RCC 7860 (cell line): ENCODE results near the gene RBM6.
"Not testable (repeated sequence)": the region's sequence is repeated elsewhere in the genome, so short reads cannot be mapped to it uniquely, and the experiment has no call there.

ENCODE experiments used
- DNase-seq: peaks from one replicate; pipeline ENCODE4 v3.0.0-alpha.2; 2015; ENCODE audit warnings: low spot score
- FAIRE-seq: peaks from 2 replicates; lab custom pipeline; 2012; peaks lifted over from hg19 to GRCh38; lab: Jason Lieb, UNC

Gene RBM6, protein sequence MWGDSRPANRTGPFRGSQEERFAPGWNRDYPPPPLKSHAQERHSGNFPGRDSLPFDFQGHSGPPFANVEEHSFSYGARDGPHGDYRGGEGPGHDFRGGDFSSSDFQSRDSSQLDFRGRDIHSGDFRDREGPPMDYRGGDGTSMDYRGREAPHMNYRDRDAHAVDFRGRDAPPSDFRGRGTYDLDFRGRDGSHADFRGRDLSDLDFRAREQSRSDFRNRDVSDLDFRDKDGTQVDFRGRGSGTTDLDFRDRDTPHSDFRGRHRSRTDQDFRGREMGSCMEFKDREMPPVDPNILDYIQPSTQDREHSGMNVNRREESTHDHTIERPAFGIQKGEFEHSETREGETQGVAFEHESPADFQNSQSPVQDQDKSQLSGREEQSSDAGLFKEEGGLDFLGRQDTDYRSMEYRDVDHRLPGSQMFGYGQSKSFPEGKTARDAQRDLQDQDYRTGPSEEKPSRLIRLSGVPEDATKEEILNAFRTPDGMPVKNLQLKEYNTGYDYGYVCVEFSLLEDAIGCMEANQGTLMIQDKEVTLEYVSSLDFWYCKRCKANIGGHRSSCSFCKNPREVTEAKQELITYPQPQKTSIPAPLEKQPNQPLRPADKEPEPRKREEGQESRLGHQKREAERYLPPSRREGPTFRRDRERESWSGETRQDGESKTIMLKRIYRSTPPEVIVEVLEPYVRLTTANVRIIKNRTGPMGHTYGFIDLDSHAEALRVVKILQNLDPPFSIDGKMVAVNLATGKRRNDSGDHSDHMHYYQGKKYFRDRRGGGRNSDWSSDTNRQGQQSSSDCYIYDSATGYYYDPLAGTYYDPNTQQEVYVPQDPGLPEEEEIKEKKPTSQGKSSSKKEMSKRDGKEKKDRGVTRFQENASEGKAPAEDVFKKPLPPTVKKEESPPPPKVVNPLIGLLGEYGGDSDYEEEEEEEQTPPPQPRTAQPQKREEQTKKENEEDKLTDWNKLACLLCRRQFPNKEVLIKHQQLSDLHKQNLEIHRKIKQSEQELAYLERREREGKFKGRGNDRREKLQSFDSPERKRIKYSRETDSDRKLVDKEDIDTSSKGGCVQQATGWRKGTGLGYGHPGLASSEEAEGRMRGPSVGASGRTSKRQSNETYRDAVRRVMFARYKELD

GRCh38 chr3:49939858-49940666, at the start of gene RBM6:
RBM6 (plus strand) TSS chr3:49940150; CDS start chr3:49962642, 22,492 bp downstream.
- FAIRE-seq (peak; percentile 78), DNase-seq (peak; percentile 91)

GRCh38 chr3:49895791-49896190, 44.2 kb upstream of the RBM6 start:
- DNase-seq (no peak), FAIRE-seq (no peak)

DNA sequence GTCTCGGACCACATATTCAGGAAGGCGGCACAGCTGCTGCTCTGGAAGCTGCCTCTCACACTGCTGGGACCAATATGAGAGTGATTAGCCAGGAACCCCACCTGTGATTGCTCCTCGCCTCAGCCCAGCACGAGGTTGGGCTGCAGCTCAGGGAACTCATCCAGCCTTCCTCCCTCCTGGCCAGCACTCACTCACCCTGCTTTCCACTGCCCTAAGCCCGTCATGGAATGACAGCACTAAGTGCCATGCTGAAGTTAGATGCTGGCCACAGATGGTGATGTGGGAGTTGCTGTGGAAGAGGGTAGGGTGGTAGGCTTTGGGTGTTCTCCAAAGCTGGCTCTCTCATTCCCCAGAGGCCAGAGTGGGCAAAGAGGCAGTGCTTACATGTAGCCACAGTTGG, 43.6 kb upstream of the RBM6 start:
- FAIRE-seq = no peak
- DNase-seq = no peak

DNA sequence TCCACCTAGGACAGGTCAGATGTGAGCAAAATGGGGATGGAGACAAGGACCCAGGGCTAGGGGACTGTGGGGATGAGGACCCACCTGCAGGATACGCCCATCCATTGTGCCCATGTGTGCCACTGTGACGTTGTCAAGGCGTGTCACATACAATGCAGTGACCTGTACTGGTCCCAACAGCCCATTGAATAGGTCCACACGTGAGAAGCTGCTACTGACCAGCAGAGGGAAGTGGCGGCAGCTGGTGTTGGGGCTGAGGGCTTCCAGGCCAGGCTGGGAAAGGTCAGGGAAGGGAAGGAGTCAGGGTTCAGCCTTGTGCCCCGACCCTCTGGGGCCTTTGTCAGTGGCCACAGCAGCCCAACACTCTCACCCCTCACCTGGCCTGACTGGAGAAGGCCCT, 41.0 kb upstream of the RBM6 start:
- no peak for DNase-seq
- FAIRE-seq = no peak

GRCh38 chr3:49899815-49900214, 40.1 kb upstream of the RBM6 start:
- no peak for FAIRE-seq

GRCh38 chr3:49900491-49901153, 39.3 kb upstream of the RBM6 start:
- peak; percentile 74 for DNase-seq

More at GRCh38 chr3:49899815-49900214, 40.1 kb upstream of the RBM6 start:
- DNase-seq = no peak

DNA sequence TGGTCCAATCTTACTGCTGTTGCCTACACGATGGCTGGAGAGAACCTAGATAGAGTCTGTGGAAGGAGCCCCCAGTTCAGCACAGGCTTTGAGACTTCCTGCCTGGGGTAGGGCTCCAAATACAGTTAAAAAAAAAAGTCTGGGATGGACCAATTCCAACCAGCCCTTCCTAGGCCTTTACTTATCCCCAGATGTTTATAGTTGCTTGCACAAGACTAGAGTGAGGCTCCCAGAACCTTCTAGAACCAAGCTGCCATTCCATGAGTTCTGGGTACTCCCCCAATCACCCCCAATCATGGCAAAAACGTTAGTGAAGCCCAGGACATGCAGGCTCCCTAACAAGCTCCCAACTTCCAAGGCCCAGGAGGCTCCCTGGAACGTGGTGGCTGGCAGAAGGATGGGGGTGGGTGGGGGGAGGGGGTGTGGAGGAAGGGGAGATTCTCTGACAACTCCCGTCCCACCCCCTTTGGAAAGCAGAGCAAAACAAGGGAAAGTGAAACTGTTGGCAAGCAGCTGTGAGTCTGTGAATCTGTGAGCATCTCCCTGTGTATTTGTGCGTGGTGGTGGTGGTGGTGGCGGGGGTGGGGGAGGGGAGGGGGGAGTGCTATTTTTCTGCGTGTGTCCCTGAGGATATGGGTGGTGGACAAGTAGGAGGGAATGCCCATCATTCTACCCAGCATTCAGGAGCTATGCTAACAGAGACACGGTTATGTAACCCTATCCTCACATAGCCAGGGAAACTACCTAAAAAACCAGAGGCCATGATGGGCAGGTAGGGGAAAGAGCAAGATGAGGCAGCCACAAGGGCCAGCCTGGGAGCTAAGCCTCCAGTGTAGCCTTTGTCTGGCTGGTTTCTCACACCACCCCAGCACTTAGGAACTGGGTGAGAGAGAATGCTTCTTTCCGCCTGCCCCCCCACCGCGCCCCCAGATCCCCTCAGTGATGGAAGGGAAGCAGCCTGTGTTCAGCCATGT, 38.3 kb upstream of the RBM6 start:
- DNase-seq (no peak), FAIRE-seq (no peak)

More at GRCh38 chr3:49900491-49901153, 39.3 kb upstream of the RBM6 start:
- peak; percentile 78 for FAIRE-seq

- no peak for DNase-seq
Measured at GRCh38 chr3:49902511-49903345, 37.2 kb upstream of the RBM6 start.

DNA sequence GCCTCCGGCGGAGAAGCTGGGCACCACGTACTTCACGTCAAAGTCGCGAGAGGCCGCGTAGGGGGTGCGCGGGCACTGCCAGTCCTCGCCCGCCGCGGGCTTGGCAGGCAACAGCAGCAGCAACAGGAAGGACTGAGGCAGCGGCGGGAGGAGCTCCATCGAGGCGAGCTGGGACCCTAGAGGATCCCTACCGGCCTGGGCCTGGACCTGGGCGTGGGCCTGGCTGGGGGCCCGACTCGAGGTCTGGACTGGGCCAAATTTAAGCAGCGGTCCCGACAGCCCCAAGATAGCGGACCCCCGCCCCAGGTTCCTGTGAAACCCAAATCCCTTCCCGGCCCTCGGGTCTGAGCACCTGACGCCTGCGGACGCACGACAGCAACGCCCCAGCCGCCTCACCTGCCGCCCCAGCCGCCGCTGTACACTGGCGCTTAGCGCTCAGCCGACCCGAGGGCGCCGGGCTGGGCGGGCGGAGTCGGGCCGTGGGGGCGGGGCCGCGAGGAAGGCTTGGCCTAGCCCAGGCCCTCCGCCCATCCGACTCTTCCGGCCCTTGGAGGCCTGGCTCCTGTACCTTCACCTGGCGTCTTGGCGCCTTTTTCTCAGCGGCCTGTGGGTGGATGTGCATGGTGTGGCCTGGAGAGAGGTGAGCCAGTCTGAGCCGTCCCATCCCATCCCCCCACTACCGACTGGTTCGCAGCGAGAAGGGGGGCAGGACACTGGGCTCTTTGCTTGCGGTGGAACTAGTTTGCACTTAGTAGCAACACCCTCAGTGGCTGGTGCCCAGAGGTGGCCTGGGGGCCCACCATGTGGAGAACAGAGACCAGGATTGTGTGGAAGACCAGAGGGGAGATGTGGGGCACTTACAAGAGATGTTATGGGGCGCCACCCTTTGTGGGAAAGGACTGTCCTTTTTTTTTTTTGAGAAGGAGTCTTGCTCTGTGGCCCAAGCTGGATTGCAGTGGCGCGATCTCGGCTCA, 36.2 kb upstream of the RBM6 start, which contains the start of gene MST1R:
Gene MST1R (minus strand): TSS at position 423 of the 974 bp plus-strand sequence. CDS start 264 bp downstream, at position 159.
- FAIRE-seq = no peak
- no peak for DNase-seq

More at GRCh38 chr3:49902511-49903345, 37.2 kb upstream of the RBM6 start:
- no peak for FAIRE-seq

DNA sequence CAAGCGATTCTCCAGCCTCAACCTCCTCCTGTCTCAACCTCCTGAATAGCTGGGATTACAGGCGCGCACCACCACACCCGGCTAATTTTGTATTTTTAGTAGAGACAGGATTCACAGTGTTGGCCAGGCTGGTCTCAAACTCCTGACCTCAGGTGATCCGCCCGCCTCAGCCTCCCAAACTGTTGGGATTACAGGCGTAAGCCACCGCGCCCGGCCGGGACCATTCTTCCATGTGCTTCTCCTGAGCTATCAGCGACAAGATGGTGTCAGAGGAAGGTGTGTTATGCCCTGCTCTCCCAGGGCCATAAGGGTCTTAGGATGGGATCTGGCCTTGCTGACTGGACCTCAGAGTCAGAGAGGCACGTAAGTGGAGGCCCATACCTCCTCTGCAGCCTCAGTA, 35.5 kb upstream of the RBM6 start:
- DNase-seq, FAIRE-seq: not testable (repeated sequence)

DNA sequence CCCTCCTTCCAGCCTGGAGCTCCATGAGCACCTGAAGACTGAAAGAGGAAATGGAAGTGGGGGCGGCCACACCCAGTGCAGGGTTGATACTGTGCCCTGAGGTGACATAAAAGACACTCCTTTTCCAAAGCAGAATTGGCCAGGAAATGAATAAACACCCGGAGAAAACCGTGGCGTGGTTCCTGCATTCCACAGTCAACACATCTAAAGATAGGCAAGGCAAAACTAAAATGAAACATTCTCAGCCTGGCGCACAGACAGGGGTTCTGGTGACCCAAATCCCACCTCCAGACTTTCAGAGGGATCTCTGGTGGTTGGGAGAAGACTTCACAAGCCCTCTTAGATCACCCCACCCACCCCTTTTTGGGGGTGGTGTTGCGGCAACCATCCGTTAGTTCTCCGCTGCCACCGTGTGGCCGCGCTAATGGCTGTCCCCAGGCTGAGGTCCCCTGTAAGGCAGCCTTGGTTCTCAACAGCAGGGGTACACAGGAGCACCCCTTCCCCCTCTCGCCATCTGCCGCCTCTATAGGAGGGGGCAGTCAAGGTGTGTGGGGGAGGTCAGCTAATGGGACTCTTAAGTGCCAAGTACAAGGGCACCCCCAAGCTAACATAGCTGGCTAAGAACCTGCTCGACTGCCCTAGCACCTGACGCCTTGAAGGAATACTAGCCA, 33.7 kb upstream of the RBM6 start:
- DNase-seq (peak; percentile 11), FAIRE-seq (no peak)

GRCh38 chr3:49908373-49909199, 31.4 kb upstream of the RBM6 start:
- no peak for FAIRE-seq

DNA sequence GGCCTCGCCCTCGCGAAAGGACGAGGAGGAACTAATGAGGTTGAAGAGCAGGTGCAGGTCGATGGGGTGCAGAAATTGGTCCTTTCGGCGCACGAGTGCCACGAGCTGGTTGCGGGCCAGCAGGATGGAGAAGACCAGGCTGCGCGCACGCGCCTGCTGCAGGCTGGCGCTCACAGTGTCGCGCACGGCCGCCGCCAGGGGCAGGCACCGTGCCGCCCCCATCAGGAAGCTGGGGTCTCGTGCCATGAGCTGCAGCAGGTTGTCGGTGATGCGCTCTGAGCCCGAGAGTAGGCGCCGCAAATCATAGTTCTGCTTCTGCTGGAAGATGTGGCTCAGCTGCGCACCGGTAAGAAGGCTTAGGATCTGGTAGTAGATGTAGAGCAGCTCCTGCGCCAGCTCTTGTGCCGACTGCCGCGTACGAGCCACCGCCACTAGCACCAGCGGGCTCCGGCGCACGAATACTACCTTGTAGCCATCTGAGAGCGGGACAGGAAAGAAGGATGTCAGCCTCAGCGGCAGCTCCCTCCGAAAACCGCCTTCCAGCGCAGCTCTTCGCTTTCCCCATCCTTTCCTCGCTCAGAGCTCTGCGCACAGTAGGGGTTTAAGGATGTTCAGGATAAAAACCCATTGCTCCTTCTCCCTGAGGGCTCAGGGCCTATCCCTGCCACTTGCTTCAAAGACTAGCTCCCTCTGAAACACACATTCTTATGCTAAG, 29.4 kb upstream of the RBM6 start:
- DNase-seq (no peak), FAIRE-seq (no peak)

More at GRCh38 chr3:49908373-49909199, 31.4 kb upstream of the RBM6 start:
- no peak for DNase-seq

GRCh38 chr3:49911124-49911420, 28.9 kb upstream of the RBM6 start:
- FAIRE-seq (no peak), DNase-seq (no peak)

GRCh38 chr3:49911611-49912010, 28.3 kb upstream of the RBM6 start:
- FAIRE-seq (no peak), DNase-seq (no peak)
